ENCODE results near the gene ERC2. TPM values are rescaled to one million over a fixed set of nuclear protein-coding genes. Genes with fewer than 3 reads are reported as not detected.

ERC2 gene
- total and polyA plus RNA-seq, 2 of the 8 experiments (the other 6 are each of a cell fraction or from before 2014, with no cell fraction given), result 16.4 to 22.8 TPM

DNA sequence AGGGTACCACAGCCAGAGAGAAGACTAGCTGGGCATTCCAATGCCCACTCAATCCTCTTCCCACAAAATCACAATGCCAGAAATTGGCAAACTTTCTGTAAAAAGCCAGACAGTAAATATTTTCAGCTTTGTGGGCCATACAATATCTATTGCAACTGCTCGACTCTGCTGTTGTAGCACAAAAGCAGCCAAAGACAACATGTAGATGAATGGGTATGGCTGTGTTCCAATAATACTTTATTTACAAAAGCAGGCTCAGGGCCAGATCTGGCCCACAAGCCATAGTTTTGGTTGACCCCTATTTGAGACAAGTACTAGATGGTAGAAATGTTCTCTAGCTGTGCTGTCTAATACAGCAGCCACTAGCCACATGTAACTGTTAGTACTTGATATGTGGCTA lies 330.9 kb downstream of the ERC2 start:
- H3K27me3 ChIP-seq (replicated peaks in 1 of 4; ENCODE audit: control insufficient read depth in 3 of 4, extremely low read depth in 1 of 4, insufficient read depth in 3 of 4, low read length in 3 of 4), result no peaks in the 10 kb centered on the region
- H3K4me1 ChIP-seq (replicated peaks in 1 of 4; ENCODE audit: control insufficient read depth in 3 of 4, insufficient read depth in 4 of 4, low read length in 3 of 4), result no peaks in the 10 kb centered on the region
- no peaks in the 10 kb centered on the region for H3K79me2 ChIP-seq (ENCODE audit: control insufficient read depth in 1 of 2, insufficient read depth in 2 of 2, low read length in 2 of 2)
- DNase-seq (ENCODE audit: low read depth in 1 of 2, low spot score in 2 of 2) (no peak), FAIRE-seq (no peak)
- ChIA-PET CTCF (ENCODE audit: partially characterized antibody) (interaction anchor here (0.7 to 1.1 kb wide), 2 partner anchors 24 to 48 kb away, joined by 3 read pairs; no protein-coding TSS in a partner anchor), POLR2A (ENCODE audit: partially characterized antibody) (no interaction called here)
- H3K18ac ChIP-seq (ENCODE audit: extremely low read depth, low read length), result no peak overlapping the region
- no peak overlapping the region for H3K4me2 ChIP-seq (ENCODE audit: insufficient read depth in 1 of 2, low read depth in 2 of 2, low read length in 2 of 2)
- no peak overlapping the region for H3K4ac ChIP-seq (replicated peaks; ENCODE audit: insufficient read length, low read depth, low read length)
- no peak overlapping the region for H3K56ac ChIP-seq (replicated peaks; ENCODE audit: insufficient read length, low read depth, low read length)
- no peaks in the 10 kb centered on the region for H3K9me3 ChIP-seq (ENCODE audit: insufficient read depth in 2 of 2, low read depth in 1 of 2, low read length in 1 of 2)
- H2BK5ac ChIP-seq (ENCODE audit: low read depth, low read length), result no peak overlapping the region
- WGBS, 2 experiments (ENCODE audit: extremely low coverage in 1 of 2, insufficient coverage in 1 of 2, insufficient read length in 1 of 2, insufficient replicate concordance in 2 of 2, low coverage in 1 of 2, low lambda C conversion rate in 2 of 2, missing lambda C conversion rate in 1 of 2), result 82% methylated on average over 1 of the region's 1 CpG; no CpG with 5 or more reads in 1 of the 2 experiments
- H2BK15ac ChIP-seq (ENCODE audit: low read length), result no peak overlapping the region
- TF ChIP-seq SAP30 (IDR thresholded peaks at IDR 0.05; ENCODE audit: insufficient read depth, insufficient replicate concordance, low read length) (no peak), SUZ12 (IDR thresholded peaks at IDR 0.05; ENCODE audit: low read length) (no peak), KDM4A (IDR thresholded peaks at IDR 0.05; ENCODE audit: low read depth, low read length, severe bottlenecking) (no peak), SIX5 (IDR thresholded peaks at IDR 0.05; ENCODE audit: low read depth, low read length) (no peak), BRCA1 (IDR thresholded peaks at IDR 0.05; ENCODE audit: low read depth, low read length) (no peak), JUND (IDR thresholded peaks at IDR 0.05; ENCODE audit: low read length) (no peak), CHD1 (IDR thresholded peaks at IDR 0.05; ENCODE audit: low read depth, low read length) (no peak), RAD21 (IDR thresholded peaks at IDR 0.05 in 1 of 2, conservative IDR thresholded peaks at IDR 0.05 in 1 of 2; ENCODE audit: low read depth in 2 of 2, low read length in 2 of 2) (no peak), CEBPB (IDR thresholded peaks at IDR 0.05; ENCODE audit: low read depth, low read length) (no peak), RFX5 (IDR thresholded peaks at IDR 0.05; ENCODE audit: borderline replicate concordance, low read depth, low read length) (no peak)
- H3K79me1 ChIP-seq (ENCODE audit: low read depth, low read length), result no peaks in the 10 kb centered on the region
- H3K9ac ChIP-seq (replicated peaks in 1 of 4; ENCODE audit: extremely low read depth in 1 of 4, low read depth in 3 of 4, low read length in 3 of 4), result no peak overlapping the region
- H4K5ac ChIP-seq (ENCODE audit: insufficient read length, low read depth, low read length), result no peak overlapping the region
- no peak overlapping the region for H2BK120ac ChIP-seq (replicated peaks; ENCODE audit: low read depth, low read length)
- H3K4me3 ChIP-seq (ENCODE audit: extremely low read depth in 1 of 4, insufficient read depth in 2 of 4, low read depth in 3 of 4, low read length in 4 of 4), result no peak overlapping the region
- no peak overlapping the region for H3K27ac ChIP-seq (ENCODE audit: low read depth, low read length)
- H3K14ac ChIP-seq (ENCODE audit: insufficient read length), result no peak overlapping the region
- no peaks in the 10 kb centered on the region for H4K20me1 ChIP-seq (replicated peaks in 1 of 2; ENCODE audit: control insufficient read depth in 1 of 2, insufficient read depth in 2 of 2, low read length in 2 of 2)
- no peak overlapping the region for H4K91ac ChIP-seq (replicated peaks; ENCODE audit: insufficient read length, low read length)
- no peak overlapping the region for H2AK5ac ChIP-seq (ENCODE audit: low read depth, low read length)
- H2BK12ac ChIP-seq (ENCODE audit: low read depth, low read length), result no peak overlapping the region
- H3K23me2 ChIP-seq (ENCODE audit: low read depth, low read length), result no peaks in the 10 kb centered on the region
- H3K23ac ChIP-seq (ENCODE audit: insufficient read length), result no peak overlapping the region
- no peak overlapping the region for H2AFZ ChIP-seq (ENCODE audit: low read length)
- no peak overlapping the region for H2BK20ac ChIP-seq (ENCODE audit: low read length)
- H3K36me3 ChIP-seq (ENCODE audit: control insufficient read depth in 2 of 4, insufficient read depth in 4 of 4, low read length in 3 of 4), result no peaks in the 10 kb centered on the region
- H4K8ac ChIP-seq (ENCODE audit: extremely low read depth, insufficient read depth, low read length), result no peak overlapping the region

All from H1 (cell line).